ENCODE data around the gene POP4.

Gene POP4

GRCh38 chr19:29663861-29664752, 58.0 kb downstream of the POP4 start:
- DNase-seq (ENCODE audit: low read depth): no peak

- no peak for DNase-seq (ENCODE audit: low read depth)
These were observed 58.7 kb downstream of the POP4 start for GRCh38 chr19:29664753-29665214.

- no peak for DNase-seq (ENCODE audit: low read depth)
These were observed 59.2 kb downstream of the POP4 start, which contains the start of gene PLEKHF1 for GRCh38 chr19:29665215-29665825. Gene PLEKHF1 (plus strand): TSS chr19:29665461. CDS start chr19:29673840, 8,379 bp downstream.

GRCh38 chr19:29665826-29666577, 59.9 kb downstream of the POP4 start:
- DNase-seq (ENCODE audit: low read depth): no peak

Data from HS-27A (cell line).